A549 (cell line): ENCODE results near the gene EIF4G3. TPM values are rescaled to one million over a fixed set of nuclear protein-coding genes. Genes with fewer than 3 reads are reported as not detected.

Source experiments
- ATAC-seq, 2 experiments: fragments of 200-7000 bp in 1 of 2; fragments of >200 bp in 1 of 2; cut with Nextera tagmentation in 1 of 2; cut with Tn5 transposase in 1 of 2; 3 replicates each; pipeline versions ENCODE4 v1.8.0 to v1.9.1; 2018 to 2020; ENCODE audit warnings: mild to moderate bottlenecking in 1 of 2, moderate library complexity in 1 of 2
- CTCF ChIA-PET: fragments of 300-600 bp; sonication (Branson Sonifier 250); formaldehyde crosslinking; extraction: SDS; loops from one replicate; lab custom pipeline; 2021; ENCODE audit warnings: antibody characterized with exemption, inconsistent platforms; lab: Yijun Ruan, JAX
- POLR2A ChIA-PET: fragments of 350-600 bp; formaldehyde crosslinking; extraction: SDS; loops from one replicate; lab custom pipeline; 2021; ENCODE audit warnings: antibody characterized with exemption, inconsistent platforms; lab: Yijun Ruan, JAX
- DNase-seq, 2 experiments: peaks; one replicate each; pipeline versions ENCODE4 v3.0.0 to v3.0.0-alpha.2; 2011 to 2016; ENCODE audit warnings: low read depth in 1 of 2, low spot score in 1 of 2
- FAIRE-seq: peaks from 2 replicates; lab custom pipeline; 2011; peaks lifted over from hg19 to GRCh38; lab: Jason Lieb, UNC
- H3K27ac ChIP-seq, 2 experiments: fragments of >200 bp; sonication (Bioruptor Twin); formaldehyde crosslinking; 3 replicates each; pipeline ENCODE4 v1.5.1; 2016 to 2017
- H3K4me1 ChIP-seq: fragments of >200 bp; sonication (Bioruptor Twin); formaldehyde crosslinking; 3 replicates; pipeline ENCODE4 v1.6.1; 2016
- H3K4me2 ChIP-seq: fragments of >200 bp; sonication (Bioruptor Twin); formaldehyde crosslinking; 3 replicates; pipeline ENCODE4 v1.6.1; 2016
- H3K4me3 ChIP-seq: fragments of >200 bp; sonication (Bioruptor Twin); formaldehyde crosslinking; 3 replicates; pipeline ENCODE4 v1.5.1; 2016
- H3K9me3 ChIP-seq: fragments of >200 bp; sonication (Bioruptor Twin); formaldehyde crosslinking; 3 replicates; pipeline ENCODE4 v1.6.1; 2016
- CBX2 ChIP-seq: fragments of 200-600 bp; sonication (generic); IDR thresholded peaks from 2 replicates; pipeline ENCODE4 v1.6.1; 2016; ENCODE audit warnings: low read depth, mild to moderate bottlenecking, borderline replicate concordance
- CBX8 ChIP-seq: fragments of 200-600 bp; sonication (generic); IDR thresholded peaks from 2 replicates; pipeline ENCODE4 v1.6.1; 2016
- EHF ChIP-seq: fragments of 250-450 bp; sonication (Bioruptor Pico); IDR thresholded peaks from 2 replicates; pipeline ENCODE4 v1.5.0; 2020; ENCODE audit warnings: mild to moderate bottlenecking
- EHMT2 ChIP-seq: fragments of 200-600 bp; sonication (generic); IDR thresholded peaks from 2 replicates; pipeline ENCODE4 v1.6.1; 2016; ENCODE audit warnings: antibody characterized with exemption, low read depth, mild to moderate bottlenecking, moderate library complexity
- EP300 ChIP-seq, 2 experiments: fragments of >200 bp; sonication (Bioruptor Twin); formaldehyde crosslinking; IDR thresholded peaks; 2 replicates in 1 of 2; 3 replicates in 1 of 2; pipeline ENCODE4 v1.6.1; 2016 to 2017
- FOSB ChIP-seq: fragments of 250-450 bp; sonication (Bioruptor Pico); IDR thresholded peaks from 2 replicates; pipeline ENCODE4 v1.5.0; 2020; ENCODE audit warnings: mild to moderate bottlenecking, moderate library complexity
- FOXS1 ChIP-seq: fragments of 250-450 bp; sonication (Bioruptor Pico); IDR thresholded peaks from 2 replicates; pipeline ENCODE4 v1.5.0; 2020; ENCODE audit warnings: mild to moderate bottlenecking, moderate library complexity
- HDAC2 ChIP-seq: fragments of 200-600 bp; sonication (generic); IDR thresholded peaks from 2 replicates; pipeline ENCODE4 v1.6.1; 2016
- HEYL ChIP-seq: fragments of 250-450 bp; sonication (Bioruptor Pico); IDR thresholded peaks from 2 replicates; pipeline ENCODE4 v1.8.0; 2021; ENCODE audit warnings: mild to moderate bottlenecking, moderate library complexity
- HOXA7 ChIP-seq: fragments of 250-450 bp; sonication (Bioruptor Pico); IDR thresholded peaks from 2 replicates; pipeline ENCODE4 v1.5.0; 2020; ENCODE audit warnings: mild to moderate bottlenecking, moderate library complexity
- JUNB ChIP-seq: fragments of >200 bp; sonication (Bioruptor Twin); formaldehyde crosslinking; IDR thresholded peaks from 2 replicates; pipeline ENCODE4 v1.6.1; 2016
- KDM5A ChIP-seq: fragments of 200-600 bp; sonication (generic); IDR thresholded peaks from 2 replicates; pipeline ENCODE4 v1.6.1; 2016; ENCODE audit warnings: antibody characterized with exemption, mild to moderate bottlenecking
- MAZ ChIP-seq: fragments of 150-350 bp; IDR thresholded peaks from 2 replicates; pipeline ENCODE4 v1.6.1; 2014; ENCODE audit warnings: antibody characterized with exemption, low read depth, low read length, borderline replicate concordance
- MYC ChIP-seq: IDR thresholded peaks from 2 replicates; pipeline ENCODE4 v1.6.1; 2012; ENCODE audit warnings: mild to moderate bottlenecking, inconsistent platforms, low read length, improper control_type of control experiment, borderline replicate concordance
- NPAS2 ChIP-seq: fragments of 250-450 bp; sonication (Bioruptor Pico); IDR thresholded peaks from 2 replicates; pipeline ENCODE4 v1.8.0; 2022; ENCODE audit warnings: mild to moderate bottlenecking, moderate library complexity, borderline replicate concordance
- NR3C1 ChIP-seq: fragments of >200 bp; sonication (Bioruptor Twin); formaldehyde crosslinking; IDR thresholded peaks from 3 replicates; pipeline ENCODE4 v1.6.1; 2017
- POLR2AphosphoS2 ChIP-seq: conservative IDR thresholded peaks from 2 replicates; pipeline ENCODE4 v1.6.1; 2012; ENCODE audit warnings: low read length, improper control_type of control experiment, inconsistent platforms
- RAD21 ChIP-seq, 2 experiments: fragments of >200 bp in 1 of 2; sonication (Bioruptor Twin) in 1 of 2; formaldehyde crosslinking in 1 of 2; IDR thresholded peaks in 1 of 2; conservative IDR thresholded peaks in 1 of 2; 2 replicates in 1 of 2; 3 replicates in 1 of 2; pipeline ENCODE4 v1.6.1; 2012 to 2018; ENCODE audit warnings: inconsistent platforms in 1 of 2
- RFX5 ChIP-seq: fragments of 450-650 bp; IDR thresholded peaks from 2 replicates; pipeline ENCODE4 v1.7.1; 2014; ENCODE audit warnings: antibody characterized with exemption, mild to moderate bottlenecking, moderate library complexity
- SMC3 ChIP-seq: fragments of >200 bp; sonication (Bioruptor Twin); formaldehyde crosslinking; IDR thresholded peaks from 3 replicates; pipeline ENCODE4 v1.6.1; 2018; ENCODE audit warnings: inconsistent platforms
- TP53 ChIP-seq: fragments of 250-450 bp; sonication (Bioruptor Pico); IDR thresholded peaks from 2 replicates; pipeline ENCODE4 v1.5.0; 2021; ENCODE audit warnings: mild to moderate bottlenecking, moderate library complexity
- ZC3H11A ChIP-seq: fragments of 450-650 bp; IDR thresholded peaks from 2 replicates; pipeline ENCODE4 v1.6.1; 2014; ENCODE audit warnings: antibody characterized with exemption, mild to moderate bottlenecking
- ZFP36 ChIP-seq: fragments of 450-650 bp; IDR thresholded peaks from 2 replicates; pipeline ENCODE4 v1.6.1; 2014; ENCODE audit warnings: borderline replicate concordance; ENCODE audit not compliant: partially characterized antibody
- ZNF302 ChIP-seq: fragments of 250-450 bp; sonication (Bioruptor Pico); IDR thresholded peaks from 2 replicates; pipeline ENCODE4 v1.9.0; 2021; ENCODE audit warnings: inconsistent platforms, mild to moderate bottlenecking, moderate library complexity
- WGBS: methylation state at CpG from one replicate; pipeline ENCODE4 v1.1.6; 2017; ENCODE audit errors: missing lambda C conversion rate; 5-methylcytosine and 5-hydroxymethylcytosine counted together
- polyA plus RNA-seq, 4 experiments: library from polyadenylated mRNA; depleted of rRNA in 3 of 4; stranded (reverse); fragments of >200 nt; fragmentation: RNase III in 1 of 4; extraction: RNeasy Plus Mini Kit Qiagen cat#74134 plus additional on column Dnase treatment in 1 of 4; gene quantifications; 2 replicates in 3 of 4; 3 replicates in 1 of 4; pipeline ENCODE4 v1.2.3, GENCODE V29; 2011 to 2017
- TF ChIP-seq, protein P1 (sequence below): IDR thresholded peaks from 2 replicates; pipeline ENCODE4 v1.6.1; 2012
- TF ChIP-seq, protein P2 (sequence below): IDR thresholded peaks from 2 replicates; pipeline ENCODE4 v1.6.1; 2012
- TF ChIP-seq, protein P3 (sequence below): fragments of >200 bp; sonication (Bioruptor Twin); formaldehyde crosslinking; IDR thresholded peaks from 2 replicates; pipeline ENCODE4 v1.6.1; 2016
- TF ChIP-seq, protein P4 (sequence below): fragments of 250-450 bp; sonication (Bioruptor Pico); IDR thresholded peaks from 2 replicates; pipeline ENCODE4 v1.5.0; 2020; ENCODE audit warnings: low read depth, mild to moderate bottlenecking, moderate library complexity

EIF4G3 gene
- polyA plus RNA-seq, 2 of the 4 experiments (the other 2 are of a cell fraction) = 25.0 to 51.3 TPM

DNA sequence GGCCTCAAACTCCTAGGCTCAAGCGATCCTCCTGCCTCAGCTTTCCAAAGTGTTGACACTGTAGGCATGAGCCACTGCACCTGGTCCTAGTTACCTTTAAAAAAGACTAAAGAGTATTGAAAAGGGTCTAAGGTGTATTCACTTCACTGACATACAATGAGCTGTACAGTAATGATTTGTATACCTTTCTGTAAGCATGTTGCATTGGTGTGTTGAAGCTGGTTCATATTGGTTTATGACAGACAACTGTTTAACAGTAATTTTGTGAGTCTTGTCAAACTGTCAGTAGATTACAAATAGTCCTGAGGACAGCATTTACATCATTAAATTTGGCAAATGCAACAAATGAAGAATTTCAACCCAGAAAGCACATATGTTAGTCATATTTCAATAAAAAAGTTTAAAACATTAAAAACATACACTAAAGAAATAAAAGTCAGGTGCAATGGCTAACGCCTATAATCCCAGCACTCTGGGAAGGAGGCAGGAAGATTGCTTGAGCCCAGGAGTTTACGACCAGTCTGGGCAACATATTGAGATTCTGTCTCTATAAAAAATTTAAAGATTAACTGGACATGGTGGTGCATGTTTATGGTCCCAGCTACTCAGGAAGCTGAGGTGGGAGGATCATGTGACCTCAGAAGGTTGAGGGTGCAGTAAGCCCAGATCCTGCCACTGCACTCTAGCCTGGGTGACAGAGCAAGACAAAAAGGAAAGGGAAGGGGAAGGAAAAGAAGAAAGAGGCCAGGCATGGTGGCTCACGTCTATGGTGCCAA lies 301.3 kb downstream of the EIF4G3 start:
- no peaks in the 10 kb centered on the region for H3K9me3 ChIP-seq
- H3K27ac ChIP-seq = 0 out of 6 replicates have a peak overlapping the region, but pooled peaks of 1 of the 2 experiments have one; percentile 32
- no peak for FAIRE-seq
- WGBS = 88% methylated on average over 4 of the region's 4 CpGs
- POLR2A ChIA-PET = no interaction called here
- no peak overlapping the region for H3K4me2 ChIP-seq
- no peak overlapping the region for H3K4me3 ChIP-seq
- CTCF ChIA-PET = interaction anchor here (1.0 kb wide), 1 partner anchor 56 kb away, joined by 3 read pairs; no protein-coding TSS in a partner anchor
- no peak for ATAC-seq
- DNase-seq = no peak
- H3K4me1 ChIP-seq = peaks cover 17% of the 10 kb centered on the region
- TF ChIP-seq TP53 (no peak), CBX2 (no peak), RFX5 (no peak), ZNF302 (no peak), SMC3 (no peak), ZC3H11A (no peak), MAZ (no peak), NPAS2 (CRISPR knock-in tag) (no peak), EHMT2 (no peak), FOSB (no peak), JUNB (no peak), HEYL (no peak), MYC (no peak), RAD21 (conservative IDR thresholded peaks at IDR 0.05 in 1 of 2, IDR thresholded peaks at IDR 0.05 in 1 of 2) (no peak), FOXS1 (CRISPR knock-in tag) (no peak), CBX8 (no peak)
- TF ChIP-seq, protein P1, sequence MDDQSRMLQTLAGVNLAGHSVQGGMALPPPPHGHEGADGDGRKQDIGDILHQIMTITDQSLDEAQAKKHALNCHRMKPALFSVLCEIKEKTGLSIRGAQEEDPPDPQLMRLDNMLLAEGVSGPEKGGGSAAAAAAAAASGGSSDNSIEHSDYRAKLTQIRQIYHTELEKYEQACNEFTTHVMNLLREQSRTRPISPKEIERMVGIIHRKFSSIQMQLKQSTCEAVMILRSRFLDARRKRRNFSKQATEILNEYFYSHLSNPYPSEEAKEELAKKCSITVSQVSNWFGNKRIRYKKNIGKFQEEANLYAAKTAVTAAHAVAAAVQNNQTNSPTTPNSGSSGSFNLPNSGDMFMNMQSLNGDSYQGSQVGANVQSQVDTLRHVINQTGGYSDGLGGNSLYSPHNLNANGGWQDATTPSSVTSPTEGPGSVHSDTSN = no peak
- TF ChIP-seq, protein P2, sequence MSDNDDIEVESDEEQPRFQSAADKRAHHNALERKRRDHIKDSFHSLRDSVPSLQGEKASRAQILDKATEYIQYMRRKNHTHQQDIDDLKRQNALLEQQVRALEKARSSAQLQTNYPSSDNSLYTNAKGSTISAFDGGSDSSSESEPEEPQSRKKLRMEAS = no peak
- TF ChIP-seq, protein P3, sequence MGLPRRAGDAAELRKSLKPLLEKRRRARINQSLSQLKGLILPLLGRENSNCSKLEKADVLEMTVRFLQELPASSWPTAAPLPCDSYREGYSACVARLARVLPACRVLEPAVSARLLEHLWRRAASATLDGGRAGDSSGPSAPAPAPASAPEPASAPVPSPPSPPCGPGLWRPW = no peak
- TF ChIP-seq, all 56 proteins: peak for 0

DNA sequence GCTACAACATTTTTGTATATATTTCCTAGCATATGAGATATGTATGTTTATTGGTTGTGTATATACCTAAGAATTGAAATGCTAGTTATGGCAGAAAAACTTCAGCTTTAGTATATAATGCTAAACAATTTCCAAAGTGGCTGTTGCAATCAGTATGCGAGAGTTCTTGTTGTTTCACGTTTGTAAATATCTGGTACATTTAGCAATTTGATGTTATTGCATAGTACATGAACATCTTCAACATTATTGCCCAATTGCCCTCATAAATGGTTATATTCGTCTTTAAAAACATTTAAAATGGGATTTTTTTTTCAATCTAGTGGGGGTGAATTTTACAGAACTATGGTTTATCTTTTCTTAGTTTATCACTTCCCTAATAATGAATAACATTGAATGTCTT lies 303.4 kb downstream of the EIF4G3 start:
- POLR2A ChIA-PET = interaction anchor here (2.2 kb wide), 1 partner anchor 87 kb away, joined by 11 read pairs; the partner anchor contains the start of gene HP1BP3
- Histone ChIP-seq H3K27ac (no peak overlapping the region), H3K4me2 (no peak overlapping the region), H3K4me1 (peaks cover 24% of the 10 kb centered on the region), H3K9me3 (no peaks in the 10 kb centered on the region), H3K4me3 (no peak overlapping the region)
- ATAC-seq (no peak), FAIRE-seq (no peak), DNase-seq (no peak)
- WGBS = 82% methylated on average over 3 of the region's 3 CpGs
- CTCF ChIA-PET = interaction anchor here (0.7 kb wide), 1 partner anchor 322 kb away, joined by 3 read pairs; no protein-coding TSS in a partner anchor
- no peak for TF ChIP-seq ZFP36
- no peak for TF ChIP-seq ZNF302
- no peak for TF ChIP-seq KDM5A
- no peak for TF ChIP-seq POLR2AphosphoS2
- no peak for TF ChIP-seq JUNB
- TF ChIP-seq RAD21 (conservative IDR thresholded peaks at IDR 0.05 in 1 of 2, IDR thresholded peaks at IDR 0.05 in 1 of 2) = no peak
- no peak for TF ChIP-seq EHF (CRISPR knock-in tag)
- TF ChIP-seq EHMT2 = no peak
- TF ChIP-seq HOXA7 = no peak
- no peak for TF ChIP-seq EP300 (IDR thresholded peaks at IDR 0.05)
- no peak for TF ChIP-seq NR3C1
- TF ChIP-seq, protein P4, sequence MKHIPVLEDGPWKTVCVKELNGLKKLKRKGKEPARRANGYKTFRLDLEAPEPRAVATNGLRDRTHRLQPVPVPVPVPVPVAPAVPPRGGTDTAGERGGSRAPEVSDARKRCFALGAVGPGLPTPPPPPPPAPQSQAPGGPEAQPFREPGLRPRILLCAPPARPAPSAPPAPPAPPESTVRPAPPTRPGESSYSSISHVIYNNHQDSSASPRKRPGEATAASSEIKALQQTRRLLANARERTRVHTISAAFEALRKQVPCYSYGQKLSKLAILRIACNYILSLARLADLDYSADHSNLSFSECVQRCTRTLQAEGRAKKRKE = no peak
- TF ChIP-seq, protein P1 = no peak
- TF ChIP-seq MAZ = no peak
- TF ChIP-seq HDAC2 = no peak
